ENCODE data around the gene OR51B4. TPM values are rescaled to one million over a fixed set of nuclear protein-coding genes. Genes with fewer than 3 reads are reported as not detected.

OR51B4 gene
- total RNA-seq, 4 donors from 2014 or later = 0.42 to 1.5 (median 0.98) TPM; not detected in 1

DNA sequence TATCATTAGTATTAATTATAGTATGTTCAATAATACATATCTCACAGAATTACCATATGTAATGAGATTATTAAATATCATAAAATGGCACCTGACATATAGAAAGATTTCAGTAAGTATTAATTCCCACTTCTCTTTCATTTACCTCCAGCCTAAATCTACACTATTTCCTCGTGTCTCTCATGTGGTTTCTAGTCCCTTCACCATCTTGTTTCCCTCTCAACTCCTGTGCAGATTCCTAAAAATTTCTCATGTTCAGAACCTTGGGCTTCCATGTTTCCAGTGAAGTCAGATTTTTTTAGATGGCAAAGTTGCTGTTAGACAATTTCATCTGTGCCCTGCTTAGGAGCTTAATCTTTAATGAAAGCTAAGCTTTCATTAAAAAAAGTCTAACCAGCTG, 17.9 kb downstream of the OR51B4 start:
- no peaks in the 10 kb centered on the region for H3K9me3 ChIP-seq
- DNase-seq (ENCODE audit: low spot score in 2 of 2) = no peak
- 69 to 80% methylated on average over 1 of the region's 1 CpG for WGBS, 2 donors
- no peak overlapping the region for H3K27ac ChIP-seq
- H3K36me3 ChIP-seq = no peaks in the 10 kb centered on the region
- no peak for TF ChIP-seq POLR2A (IDR thresholded peaks at IDR 0.05)
- TF ChIP-seq, protein P1, sequence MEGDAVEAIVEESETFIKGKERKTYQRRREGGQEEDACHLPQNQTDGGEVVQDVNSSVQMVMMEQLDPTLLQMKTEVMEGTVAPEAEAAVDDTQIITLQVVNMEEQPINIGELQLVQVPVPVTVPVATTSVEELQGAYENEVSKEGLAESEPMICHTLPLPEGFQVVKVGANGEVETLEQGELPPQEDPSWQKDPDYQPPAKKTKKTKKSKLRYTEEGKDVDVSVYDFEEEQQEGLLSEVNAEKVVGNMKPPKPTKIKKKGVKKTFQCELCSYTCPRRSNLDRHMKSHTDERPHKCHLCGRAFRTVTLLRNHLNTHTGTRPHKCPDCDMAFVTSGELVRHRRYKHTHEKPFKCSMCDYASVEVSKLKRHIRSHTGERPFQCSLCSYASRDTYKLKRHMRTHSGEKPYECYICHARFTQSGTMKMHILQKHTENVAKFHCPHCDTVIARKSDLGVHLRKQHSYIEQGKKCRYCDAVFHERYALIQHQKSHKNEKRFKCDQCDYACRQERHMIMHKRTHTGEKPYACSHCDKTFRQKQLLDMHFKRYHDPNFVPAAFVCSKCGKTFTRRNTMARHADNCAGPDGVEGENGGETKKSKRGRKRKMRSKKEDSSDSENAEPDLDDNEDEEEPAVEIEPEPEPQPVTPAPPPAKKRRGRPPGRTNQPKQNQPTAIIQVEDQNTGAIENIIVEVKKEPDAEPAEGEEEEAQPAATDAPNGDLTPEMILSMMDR (IDR thresholded peaks at IDR 0.05) = no peak
- no peak for TF ChIP-seq EP300 (IDR thresholded peaks at IDR 0.05)
- no peak overlapping the region for H3K4me3 ChIP-seq
- no peaks in the 10 kb centered on the region for H3K27me3 ChIP-seq
- H3K4me1 ChIP-seq = peaks cover 0 to 7% (median 0%) of the 10 kb centered on the region in 4 donors

DNA sequence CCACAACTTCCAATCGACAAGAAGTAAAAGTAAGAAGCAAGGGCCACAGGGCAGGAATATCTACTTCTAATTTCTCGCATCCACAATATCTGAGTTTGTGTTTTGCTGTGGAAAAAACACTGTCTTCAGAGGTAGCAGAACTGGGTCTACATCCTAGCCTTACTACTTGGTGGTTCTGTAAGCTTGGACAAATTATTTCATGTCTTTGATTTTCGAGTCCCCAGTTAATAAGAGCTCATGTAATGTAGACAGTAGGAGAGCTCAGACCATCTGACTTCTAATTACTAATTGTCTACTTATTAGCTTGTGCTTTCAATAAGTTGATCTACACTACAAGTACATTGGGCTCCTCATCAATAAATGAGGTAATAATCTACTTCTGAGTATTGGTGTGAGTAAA, 18.7 kb downstream of the OR51B4 start:
- 83 to 86% methylated on average over 3 of the region's 3 CpGs for WGBS, 2 donors
- TF ChIP-seq, protein P1 (IDR thresholded peaks at IDR 0.05) = no peak
- TF ChIP-seq POLR2A (IDR thresholded peaks at IDR 0.05) (no peak), EP300 (IDR thresholded peaks at IDR 0.05) (no peak)

DNA sequence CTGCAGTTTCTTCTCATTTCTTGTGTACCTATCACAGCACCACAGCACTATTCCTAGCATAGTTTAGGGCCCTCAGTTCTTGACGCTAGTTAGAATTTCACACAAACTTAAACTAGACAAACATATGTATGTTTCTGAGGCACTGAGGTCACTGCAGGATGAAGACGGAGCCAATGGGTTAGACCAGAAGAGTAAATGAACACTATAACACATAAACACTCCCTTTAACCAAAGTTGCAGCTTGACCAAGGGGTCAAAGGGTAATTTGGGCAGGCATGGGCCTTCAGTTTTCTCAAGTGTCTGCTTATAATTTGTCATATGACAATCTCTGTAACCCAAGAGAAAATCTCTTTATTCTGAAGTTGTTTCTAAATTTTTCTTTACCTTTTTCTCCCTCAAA, 19.1 kb downstream of the OR51B4 start:
- TF ChIP-seq EP300 (IDR thresholded peaks at IDR 0.05) = no peak
- TF ChIP-seq, protein P1 (IDR thresholded peaks at IDR 0.05) = no peak
- no peak for TF ChIP-seq POLR2A (IDR thresholded peaks at IDR 0.05)
- Histone ChIP-seq H3K9me3 (no peaks in the 10 kb centered on the region), H3K4me3 (no peak overlapping the region), H3K4me1 (peaks cover 0 to 7% (median 0%) of the 10 kb centered on the region in 4 donors), H3K27ac (no peak overlapping the region), H3K36me3 (no peaks in the 10 kb centered on the region), H3K27me3 (no peaks in the 10 kb centered on the region)
- no peak for DNase-seq (ENCODE audit: low spot score in 2 of 2)
- WGBS, 2 donors = 66 to 86% methylated on average over 2 of the region's 2 CpGs

More for the DNA sequence above, 18.7 kb downstream of the OR51B4 start:
- Histone ChIP-seq H3K4me1 (peaks cover 0 to 7% (median 0%) of the 10 kb centered on the region in 4 donors), H3K27ac (no peak overlapping the region), H3K36me3 (no peaks in the 10 kb centered on the region), H3K4me3 (no peak overlapping the region), H3K9me3 (no peaks in the 10 kb centered on the region), H3K27me3 (no peaks in the 10 kb centered on the region)
- DNase-seq (ENCODE audit: low spot score in 2 of 2) = no peak

DNA sequence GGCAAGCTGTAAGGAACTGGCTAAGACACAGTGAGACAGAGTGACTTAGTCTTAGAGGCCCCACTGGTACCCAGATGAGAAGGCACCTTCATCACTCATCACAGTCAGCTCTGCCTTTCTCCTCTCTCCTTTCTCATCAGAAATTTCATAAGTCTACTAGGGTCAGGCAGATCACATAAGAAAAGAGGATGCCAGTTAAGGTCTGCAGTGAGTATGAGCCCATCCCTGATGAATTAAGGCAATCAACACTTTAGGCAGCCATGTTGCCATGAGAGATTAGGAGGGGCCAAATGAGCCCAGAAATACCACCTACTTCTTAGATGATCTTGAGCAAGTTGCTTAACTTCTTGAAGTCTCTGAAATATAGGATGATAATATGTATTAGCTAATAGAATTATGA, 20.1 kb downstream of the OR51B4 start:
- no peak for DNase-seq (ENCODE audit: low spot score in 2 of 2)
- Histone ChIP-seq H3K36me3 (no peaks in the 10 kb centered on the region), H3K27me3 (no peaks in the 10 kb centered on the region), H3K4me1 (peaks cover 0 to 7% (median 0%) of the 10 kb centered on the region in 4 donors), H3K27ac (no peak overlapping the region), H3K9me3 (no peaks in the 10 kb centered on the region), H3K4me3 (no peak overlapping the region)
- TF ChIP-seq, protein P1 (IDR thresholded peaks at IDR 0.05) = no peak
- TF ChIP-seq POLR2A (IDR thresholded peaks at IDR 0.05) = no peak

DNA sequence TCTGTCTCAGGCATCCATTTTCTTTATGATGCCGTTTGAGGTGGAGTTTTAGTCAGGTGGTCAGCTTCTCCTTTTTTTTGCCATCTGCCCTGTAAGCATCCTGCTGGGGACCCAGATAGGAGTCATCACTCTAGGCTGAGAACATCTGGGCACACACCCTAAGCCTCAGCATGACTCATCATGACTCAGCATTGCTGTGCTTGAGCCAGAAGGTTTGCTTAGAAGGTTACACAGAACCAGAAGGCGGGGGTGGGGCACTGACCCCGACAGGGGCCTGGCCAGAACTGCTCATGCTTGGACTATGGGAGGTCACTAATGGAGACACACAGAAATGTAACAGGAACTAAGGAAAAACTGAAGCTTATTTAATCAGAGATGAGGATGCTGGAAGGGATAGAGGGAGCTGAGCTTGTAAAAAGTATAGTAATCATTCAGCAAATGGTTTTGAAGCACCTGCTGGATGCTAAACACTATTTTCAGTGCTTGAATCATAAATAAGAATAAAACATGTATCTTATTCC, 21.1 kb downstream of the OR51B4 start:
- WGBS, 2 donors = 45 to 53% methylated on average over 3 of the region's 3 CpGs
- H3K9me3 ChIP-seq = no peaks in the 10 kb centered on the region
- H3K27ac ChIP-seq = no peak overlapping the region
- H3K27me3 ChIP-seq = no peaks in the 10 kb centered on the region
- H3K4me1 ChIP-seq = peaks cover 0 to 7% (median 0%) of the 10 kb centered on the region in 4 donors
- DNase-seq (ENCODE audit: low spot score in 2 of 2) = peak in 1 of 2 donors; percentile 53
- no peak overlapping the region for H3K4me3 ChIP-seq
- TF ChIP-seq POLR2A (IDR thresholded peaks at IDR 0.05) = no peak
- TF ChIP-seq EP300 (IDR thresholded peaks at IDR 0.05) = no peak
- H3K36me3 ChIP-seq = no peaks in the 10 kb centered on the region
